GM21423 (cell line): ENCODE measurements around the gene DR1.
A peak's percentile ranks its signal among the peaks of the same experiment; 100 is the strongest.

Experiments
- ATAC-seq: cut with Tn5 transposase; IDR thresholded peaks from one replicate; pipeline ENCODE4 v1.9.1; 2021; ENCODE audit warnings: mild to moderate bottlenecking, moderate library complexity; ENCODE audit not compliant: unreplicated experiment

Gene DR1

GRCh38 chr1:93345633-93346420, at the start of gene DR1:
TSS of gene DR1 (plus strand) at chr1:93345907. CDS start at chr1:93346646, 739 bp downstream.
- ATAC-seq: peak; percentile 72

- no peak for ATAC-seq
Measured at GRCh38 chr1:93296555-93297154, 49.1 kb upstream of the DR1 start.

DNA sequence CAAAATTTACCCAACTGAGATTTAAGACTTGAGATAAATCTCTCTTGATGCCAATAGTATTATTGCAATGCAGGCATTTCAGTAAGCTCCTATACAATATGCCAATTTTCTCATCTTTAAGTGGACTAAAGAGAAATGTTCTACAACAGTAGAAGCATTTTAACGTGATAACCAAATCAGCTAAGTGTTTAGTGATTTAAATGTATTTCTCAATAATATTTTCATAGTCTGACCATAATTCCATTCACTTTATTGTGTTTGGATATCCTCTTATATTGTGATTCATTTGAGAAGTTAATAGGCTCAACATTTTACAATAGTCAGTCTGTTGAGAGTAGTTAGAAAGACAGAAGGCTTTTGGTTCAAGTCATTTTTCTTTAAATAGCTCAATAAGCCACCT, 44.6 kb upstream of the DR1 start:
- no peak for ATAC-seq

DNA sequence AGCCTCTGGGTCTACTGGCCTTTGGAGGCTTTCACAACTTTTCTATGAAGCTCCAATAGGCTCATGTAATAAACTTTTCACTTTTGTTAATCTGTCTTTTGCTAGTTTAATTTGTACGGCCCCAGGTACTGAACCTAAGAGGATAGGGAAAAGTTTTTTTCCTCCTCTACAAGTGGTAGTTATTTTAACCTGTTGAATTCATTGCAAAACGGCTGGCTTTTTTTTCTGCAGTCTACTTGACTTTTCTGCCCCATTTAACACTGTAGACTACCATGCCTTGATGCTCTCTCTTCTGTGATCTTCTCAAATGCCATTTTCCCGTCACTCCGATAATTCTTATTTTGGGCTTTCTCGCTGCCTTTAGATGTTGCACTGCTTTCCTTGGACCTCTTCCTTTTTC, 43.6 kb upstream of the DR1 start:
- ATAC-seq: no peak

- ATAC-seq: peak; percentile 55
Measured at GRCh38 chr1:93304716-93305138, 41.0 kb upstream of the DR1 start.

DNA sequence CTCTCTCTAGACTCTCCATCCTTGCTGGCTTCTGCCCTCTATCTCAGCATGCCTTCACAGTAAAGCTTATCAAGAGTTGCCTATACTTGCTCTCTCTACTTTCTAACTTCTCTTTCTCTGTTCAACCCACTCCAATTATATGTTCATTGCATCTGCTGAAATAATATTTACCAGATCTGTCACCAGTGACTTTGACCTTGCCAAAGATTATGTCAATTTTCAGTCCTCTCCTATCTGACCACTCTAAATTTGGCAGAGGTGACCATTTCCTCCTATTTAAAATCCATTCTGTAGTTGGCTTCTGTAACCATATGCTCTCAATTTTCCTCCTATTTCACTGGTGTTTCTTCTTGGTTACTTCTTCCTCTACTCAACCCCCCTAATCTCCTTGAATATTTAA, 38.8 kb upstream of the DR1 start:
- no peak for ATAC-seq

- ATAC-seq: no peak
Measured at GRCh38 chr1:93313026-93313425, 32.7 kb upstream of the DR1 start.

- no peak for ATAC-seq
Measured at GRCh38 chr1:93317207-93317606, 28.5 kb upstream of the DR1 start.

GRCh38 chr1:93317943-93318342, 27.8 kb upstream of the DR1 start:
- no peak for ATAC-seq

GRCh38 chr1:93321720-93322119, 24.0 kb upstream of the DR1 start:
- no peak for ATAC-seq

- no peak for ATAC-seq
Measured at GRCh38 chr1:93322349-93322748, 23.4 kb upstream of the DR1 start.

DNA sequence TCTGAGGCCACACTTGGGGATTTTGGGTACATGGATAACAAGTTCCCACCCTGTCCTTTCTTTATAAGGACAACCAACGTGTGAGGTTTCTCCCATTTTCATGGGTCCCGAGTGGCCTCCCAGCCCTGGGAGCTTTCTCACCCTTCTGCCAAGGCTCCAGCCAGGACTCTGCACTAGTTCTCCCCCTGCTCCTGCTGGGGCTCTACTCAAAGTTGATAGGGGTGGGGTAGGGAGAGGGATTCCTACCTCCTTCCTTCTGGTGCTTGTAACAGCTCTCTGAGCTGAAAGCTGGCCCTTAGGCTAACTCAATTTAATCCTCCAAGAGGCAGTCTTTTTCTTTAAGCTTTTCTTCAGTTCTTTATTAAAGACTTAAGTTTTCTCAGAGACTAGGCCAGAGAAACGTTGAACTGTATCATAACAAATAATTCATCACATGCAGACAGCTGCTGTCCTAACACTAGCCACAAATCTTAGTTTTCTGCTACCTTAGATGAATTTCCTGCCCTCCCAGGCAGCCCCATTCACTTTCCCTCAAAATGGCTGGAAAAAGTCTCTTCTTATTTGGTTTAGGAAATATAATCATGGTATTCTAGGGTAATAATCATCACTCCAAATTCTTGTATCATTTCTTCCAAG, 22.4 kb upstream of the DR1 start:
- ATAC-seq: no peak

DNA sequence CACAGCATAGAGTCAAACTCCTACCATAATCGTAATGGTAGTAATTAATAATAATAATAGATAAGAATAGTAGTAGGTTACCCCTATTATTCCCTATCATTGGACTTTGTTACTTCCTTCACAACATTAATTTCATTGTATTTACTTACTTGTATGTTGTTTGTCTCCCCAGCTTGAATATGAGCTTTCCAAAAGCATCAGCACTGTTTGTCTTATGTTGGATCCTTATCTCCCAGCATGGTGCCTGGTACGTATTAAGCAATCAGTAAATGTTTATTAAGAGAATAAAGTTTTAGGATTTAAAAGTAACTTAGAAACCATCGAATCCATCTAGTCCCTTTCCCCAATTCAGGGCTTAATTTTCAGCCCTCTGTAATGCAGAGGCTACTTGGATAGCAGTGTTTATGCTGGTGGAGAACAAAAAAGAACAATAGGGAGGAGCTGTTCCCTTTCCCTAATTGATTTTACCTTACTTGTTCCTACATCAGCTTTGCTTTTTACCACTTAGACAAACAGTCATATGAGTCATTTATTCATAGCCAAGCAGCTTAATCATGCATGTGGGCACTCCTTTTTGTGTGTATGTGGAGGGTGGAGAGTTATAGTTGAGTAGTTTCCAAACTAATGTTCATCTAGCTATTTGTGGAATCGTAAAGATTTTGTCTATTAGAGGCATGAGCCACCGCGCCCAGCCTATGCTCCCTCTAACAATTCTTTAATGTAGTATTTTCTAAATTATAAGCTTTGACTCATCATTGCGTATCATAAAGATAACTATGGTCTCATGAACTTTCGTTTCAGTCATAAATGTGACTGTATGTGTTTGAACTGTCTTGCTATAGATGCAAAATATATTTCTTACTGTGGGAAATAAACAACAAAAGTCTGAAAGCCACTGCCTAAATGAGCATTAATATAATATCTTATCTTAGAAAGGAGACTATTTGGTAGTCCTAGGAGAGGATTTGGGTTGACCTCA, 20.9 kb upstream of the DR1 start:
- ATAC-seq: no peak

DNA sequence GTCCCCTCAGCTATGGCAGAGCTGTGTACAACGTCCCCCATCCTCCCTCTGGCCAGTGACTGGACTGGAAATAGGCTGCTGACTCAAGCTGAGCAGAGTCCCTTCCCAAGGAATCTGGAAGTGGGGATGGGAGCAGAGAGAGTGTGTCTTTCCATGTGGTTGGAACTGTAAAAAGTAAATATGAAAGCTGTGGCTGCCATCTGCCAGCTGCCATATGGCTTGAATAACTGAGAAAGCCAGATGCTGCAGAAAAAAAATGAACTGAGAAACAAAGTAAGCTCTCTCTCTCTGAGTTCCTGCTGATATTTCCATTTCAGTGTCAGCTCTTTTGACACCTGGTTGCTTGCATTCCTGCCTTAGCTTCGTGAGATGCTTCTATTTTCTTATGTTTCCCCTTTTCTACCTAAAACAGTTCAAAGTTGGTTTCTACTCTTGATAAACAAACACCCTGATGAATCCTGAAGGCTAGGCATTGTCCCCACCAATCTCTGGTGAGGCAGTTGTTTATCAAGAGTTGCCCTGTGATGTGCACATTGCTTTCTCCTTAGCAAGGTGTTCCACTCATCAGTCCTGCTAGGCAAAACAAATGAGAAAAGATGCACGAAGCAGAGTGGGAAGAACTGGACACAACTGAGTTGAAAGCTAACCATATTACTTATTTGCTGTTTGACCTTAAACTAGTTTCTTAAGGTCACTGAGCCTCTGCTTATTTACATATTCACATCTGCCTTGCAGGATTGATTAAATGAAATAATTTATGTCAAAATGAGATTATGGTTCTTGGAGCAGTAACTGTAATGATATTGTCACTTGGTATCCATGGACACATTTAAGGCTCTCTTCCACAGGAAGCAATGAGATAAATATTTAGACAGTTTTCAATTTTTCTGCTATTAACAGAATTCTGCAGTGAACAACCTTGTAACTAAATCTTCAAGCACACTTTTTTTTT, 16.6 kb upstream of the DR1 start:
- ATAC-seq: peak; percentile 77

DNA sequence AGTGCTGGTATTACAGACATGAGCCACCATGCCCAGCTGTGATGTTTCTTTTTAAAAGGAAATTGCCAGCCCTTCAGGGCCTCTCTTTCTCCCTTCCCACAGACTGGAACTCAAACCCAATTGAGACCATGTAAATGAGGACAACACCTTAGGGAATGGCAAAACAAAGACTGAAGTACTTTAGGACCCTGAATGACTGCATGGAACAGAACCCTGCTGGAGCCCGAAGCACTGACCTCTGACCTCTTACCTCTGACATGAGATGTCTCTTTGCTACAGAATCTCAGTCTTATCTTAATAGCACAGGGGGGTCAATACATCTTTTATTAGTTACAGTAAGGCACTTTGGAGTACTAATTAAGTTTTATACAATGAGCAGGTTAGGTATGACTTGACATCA, 15.5 kb upstream of the DR1 start:
- ATAC-seq: no peak

GRCh38 chr1:93330617-93331016, 15.1 kb upstream of the DR1 start:
- no peak for ATAC-seq

DNA sequence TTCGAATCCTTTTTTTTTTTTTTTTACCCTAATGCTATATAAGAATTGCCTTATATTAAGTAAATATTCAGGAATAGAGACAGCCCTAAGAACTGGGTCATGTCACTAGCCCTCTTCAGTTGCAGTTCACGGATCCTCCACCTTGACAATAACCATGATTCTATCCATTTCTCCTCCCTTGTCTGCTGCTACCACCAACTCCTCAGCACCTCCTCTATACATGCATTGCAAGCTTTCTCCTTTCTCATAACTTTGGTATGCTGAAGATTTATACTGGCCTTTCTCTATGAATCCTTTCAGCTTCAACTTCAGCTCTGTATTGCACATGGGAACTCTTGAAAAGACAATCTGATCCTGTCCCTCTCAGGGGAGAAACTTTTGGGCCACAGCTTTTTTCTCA, 14.3 kb upstream of the DR1 start:
- no peak for ATAC-seq

- no peak for ATAC-seq
Measured at GRCh38 chr1:93332368-93332767, 13.3 kb upstream of the DR1 start.

DNA sequence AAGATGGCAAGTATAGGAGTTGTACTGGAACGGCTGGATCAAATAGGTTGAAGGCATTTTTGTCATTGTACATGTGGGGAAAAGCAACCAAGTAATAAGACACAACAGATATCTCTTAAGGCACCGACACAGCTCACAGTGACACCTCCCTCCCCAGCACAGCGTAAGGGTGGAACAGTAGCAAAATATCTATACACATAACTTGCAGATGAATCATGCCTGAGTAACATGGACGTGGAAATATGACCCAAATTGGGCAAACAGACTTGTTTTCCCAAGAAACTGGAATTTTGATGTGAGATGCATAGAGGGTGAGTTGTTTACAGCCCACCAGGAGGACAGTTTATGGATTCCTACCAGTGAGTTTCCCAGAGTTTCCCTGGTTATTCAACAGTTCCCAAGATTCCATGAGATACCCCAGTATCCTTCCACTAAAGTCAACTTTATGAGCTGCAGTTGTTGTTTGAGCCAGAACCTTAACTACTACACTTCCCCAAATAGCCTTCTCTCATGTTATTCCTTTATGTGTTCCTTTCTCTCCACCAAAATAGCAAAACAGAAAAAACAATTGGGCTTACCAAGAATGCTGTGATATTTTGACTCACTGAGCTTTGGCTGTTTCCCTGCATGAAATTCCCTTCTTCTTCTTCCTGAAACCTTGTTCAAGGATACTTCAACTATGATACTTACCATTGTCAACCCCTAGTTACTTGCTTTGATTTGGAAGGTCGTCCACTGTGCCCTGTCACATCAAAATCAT, 7.1 kb upstream of the DR1 start:
- ATAC-seq: no peak
